Nephron (organoid): Measurements from ENCODE around the gene ANOS1.

ENCODE experiments used
- H3K27ac Mint-ChIP-seq, 3 experiments: 2 replicates each; pipeline ENCODE4 v1.8.0; 2020; ENCODE audit warnings: mixed read lengths in 3 of 3, mild to moderate bottlenecking in 2 of 3, moderate library complexity in 1 of 3
- H3K27me3 Mint-ChIP-seq: 2 replicates; pipeline ENCODE4 v1.8.0; 2021; ENCODE audit warnings: low read depth, mild to moderate bottlenecking, moderate library complexity, mixed read lengths
- H3K36me3 Mint-ChIP-seq: 2 replicates; pipeline ENCODE4 v1.8.0; 2020; ENCODE audit warnings: low read depth, mixed read lengths
- H3K4me1 Mint-ChIP-seq: 2 replicates; pipeline ENCODE4 v1.8.0; 2020; ENCODE audit warnings: mixed read lengths
- H3K4me3 Mint-ChIP-seq, 3 experiments: 2 replicates each; pipeline ENCODE4 v1.8.0; 2020; ENCODE audit warnings: mild to moderate bottlenecking in 3 of 3, mixed read lengths in 3 of 3, moderate library complexity in 2 of 3
- H3K9me3 Mint-ChIP-seq: 2 replicates; pipeline ENCODE4 v1.8.0; 2020; ENCODE audit warnings: mixed read lengths
- CTCF ChIP-seq, 3 experiments: fragments of 200-600 bp; sonication (generic); IDR thresholded peaks; one replicate each; pipeline ENCODE4 v1.5.0; 2021; ENCODE audit warnings: antibody characterized with exemption in 3 of 3; ENCODE audit not compliant: unreplicated experiment in 3 of 3

Gene ANOS1

GRCh38 chrX:8657883-8658282, 74.1 kb downstream of the ANOS1 start:
- Mint-ChIP-seq H3K9me3 (no peaks in the 10 kb centered on the region), H3K36me3 (peaks cover 5% of the 10 kb centered on the region), H3K4me3 (no peak overlapping the region), H3K4me1 (no peaks in the 10 kb centered on the region), H3K27me3 (peaks cover 4% of the 10 kb centered on the region), H3K27ac (peak overlapping the region in 2 of 3 experiments; percentile 18 to 26)
- TF ChIP-seq CTCF (IDR thresholded peaks at IDR 0.05; ENCODE audit: unreplicated experiment in 3 of 3), result no peak

GRCh38 chrX:8653956-8654355, 78.0 kb downstream of the ANOS1 start:
- no peak for TF ChIP-seq CTCF (IDR thresholded peaks at IDR 0.05; ENCODE audit: unreplicated experiment in 3 of 3)
- Mint-ChIP-seq H3K4me1 (no peaks in the 10 kb centered on the region), H3K27ac (no peak overlapping the region), H3K27me3 (no peaks in the 10 kb centered on the region), H3K9me3 (no peaks in the 10 kb centered on the region), H3K36me3 (peaks cover 5% of the 10 kb centered on the region), H3K4me3 (no peak overlapping the region)

DNA sequence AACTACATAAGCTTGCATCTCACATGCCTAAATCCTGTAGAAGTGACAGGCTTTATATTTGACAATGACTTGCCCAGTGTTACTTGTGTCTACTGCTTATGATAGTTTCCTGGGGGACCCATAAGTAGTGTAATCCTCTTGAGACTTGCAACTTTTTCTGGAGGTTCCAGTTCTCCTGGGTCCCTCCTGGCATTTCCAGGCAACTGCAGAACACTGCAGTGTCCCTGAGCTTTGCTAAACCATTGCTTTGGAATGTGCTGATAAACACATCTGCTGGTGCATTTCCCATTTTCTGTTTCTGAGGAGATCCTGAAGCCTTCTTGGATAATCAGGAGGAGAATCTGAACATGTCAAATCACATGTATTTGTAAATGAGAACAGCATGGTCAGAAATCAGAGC, 82.0 kb downstream of the ANOS1 start:
- Mint-ChIP-seq H3K4me3 (no peak overlapping the region), H3K9me3 (no peaks in the 10 kb centered on the region), H3K36me3 (no peaks in the 10 kb centered on the region), H3K27me3 (peaks cover 3% of the 10 kb centered on the region), H3K27ac (no peak overlapping the region), H3K4me1 (no peaks in the 10 kb centered on the region)
- TF ChIP-seq CTCF (IDR thresholded peaks at IDR 0.05; ENCODE audit: unreplicated experiment in 3 of 3), result no peak

GRCh38 chrX:8647176-8647575, 84.8 kb downstream of the ANOS1 start:
- no peaks in the 10 kb centered on the region for H3K4me1 Mint-ChIP-seq
- no peak for TF ChIP-seq CTCF (IDR thresholded peaks at IDR 0.05; ENCODE audit: unreplicated experiment in 3 of 3)

DNA sequence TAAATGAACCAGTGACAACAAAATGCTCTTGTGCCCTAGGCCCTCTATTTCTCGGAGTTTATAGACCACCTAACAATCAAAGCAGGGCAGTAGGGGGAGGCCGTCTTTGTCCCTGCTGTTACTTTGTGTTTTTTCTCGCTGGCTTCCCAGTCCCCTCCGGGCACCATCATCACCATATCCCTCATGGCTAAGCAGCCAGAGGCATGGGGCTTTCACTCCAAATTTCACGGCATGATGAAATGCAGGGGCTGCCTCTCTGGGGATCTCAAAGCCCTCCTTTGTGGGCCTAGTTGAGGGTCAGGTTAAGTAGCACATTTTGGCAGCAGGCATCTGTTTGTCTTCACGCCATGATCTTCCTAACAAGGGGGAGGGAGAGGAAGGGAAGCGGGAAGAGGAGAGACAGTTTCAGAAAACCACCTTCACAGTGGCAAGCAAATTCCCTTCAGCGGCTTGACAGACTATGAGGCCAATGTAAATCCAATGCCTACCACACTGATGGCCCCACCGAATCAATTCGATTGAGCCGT, 91.9 kb downstream of the ANOS1 start:
- Mint-ChIP-seq H3K27ac (no peak overlapping the region), H3K36me3 (no peaks in the 10 kb centered on the region), H3K27me3 (peaks cover 5% of the 10 kb centered on the region), H3K4me3 (no peak overlapping the region), H3K9me3 (no peaks in the 10 kb centered on the region), H3K4me1 (peaks cover 8% of the 10 kb centered on the region)
- TF ChIP-seq CTCF (IDR thresholded peaks at IDR 0.05; ENCODE audit: unreplicated experiment in 3 of 3), result no peak

More at GRCh38 chrX:8647176-8647575, 84.8 kb downstream of the ANOS1 start:
- Mint-ChIP-seq H3K27ac (no peak overlapping the region), H3K9me3 (no peaks in the 10 kb centered on the region), H3K36me3 (no peaks in the 10 kb centered on the region), H3K27me3 (peaks cover 8% of the 10 kb centered on the region), H3K4me3 (no peak overlapping the region)

- TF ChIP-seq CTCF (IDR thresholded peaks at IDR 0.05; ENCODE audit: unreplicated experiment in 3 of 3), result no peak
- Mint-ChIP-seq H3K4me3 (no peak overlapping the region), H3K36me3 (no peaks in the 10 kb centered on the region), H3K9me3 (no peaks in the 10 kb centered on the region), H3K27ac (no peak overlapping the region), H3K4me1 (peaks cover 13% of the 10 kb centered on the region), H3K27me3 (no peaks in the 10 kb centered on the region)
These were observed 95.4 kb downstream of the ANOS1 start for GRCh38 chrX:8636497-8636896.
